WTC11 (cell line): ENCODE data around the gene RPP38. TPM values are rescaled to one million over a fixed set of nuclear protein-coding genes. Genes with fewer than 3 reads are reported as not detected.

Experiments
- ATAC-seq: fragments of 200-7000 bp; cut with Tn5 transposase; 2 replicates; pipeline ENCODE4 v1.10.0; 2021; ENCODE audit warnings: mild to moderate bottlenecking, moderate library complexity
- CTCF ChIA-PET: fragments of 300-600 bp; sonication (Branson Sonifier 250); formaldehyde crosslinking; loops from one replicate; lab custom pipeline; 2021; ENCODE audit warnings: antibody characterized with exemption; lab: Charles Lee
- POLR2A ChIA-PET: fragments of 350-600 bp; sonication (Branson Sonifier 250); formaldehyde crosslinking; loops from one replicate; lab custom pipeline; 2021; ENCODE audit warnings: antibody characterized with exemption; lab: Charles Lee
- DNase-seq: peaks from one replicate; pipeline ENCODE4 v3.0.0; 2021; ENCODE audit warnings: low spot score
- H3K27ac Mint-ChIP-seq: 2 replicates; pipeline ENCODE4 v1.8.0; 2021; ENCODE audit warnings: mixed read lengths
- H3K27me3 Mint-ChIP-seq: 2 replicates; pipeline ENCODE4 v1.8.0; 2021; ENCODE audit warnings: low read depth, mild to moderate bottlenecking, moderate library complexity, mixed read lengths
- H3K36me3 Mint-ChIP-seq: 2 replicates; pipeline ENCODE4 v1.8.0; 2021; ENCODE audit warnings: mixed read lengths
- H3K4me1 Mint-ChIP-seq: 2 replicates; pipeline ENCODE4 v1.8.0; 2022; ENCODE audit warnings: mixed read lengths
- H3K4me3 Mint-ChIP-seq: 2 replicates; pipeline ENCODE4 v1.8.0; 2021; ENCODE audit warnings: mild to moderate bottlenecking, moderate library complexity, mixed read lengths
- H3K9me3 Mint-ChIP-seq: 2 replicates; pipeline ENCODE4 v1.8.0; 2021; ENCODE audit warnings: mixed read lengths
- AFF4 ChIP-seq: sonication (generic); formaldehyde crosslinking; IDR thresholded peaks from 2 replicates; pipeline ENCODE4 v1.8.1; 2023; ENCODE audit warnings: mild to moderate bottlenecking, missing genetic modification reagents, borderline replicate concordance
- ARID4B ChIP-seq: sonication (generic); formaldehyde crosslinking; IDR thresholded peaks from 2 replicates; pipeline ENCODE4 v1.8.0; 2023; ENCODE audit warnings: missing genetic modification reagents, mild to moderate bottlenecking, borderline replicate concordance
- ATF6 ChIP-seq: sonication (generic); formaldehyde crosslinking; IDR thresholded peaks from 2 replicates; pipeline ENCODE4 v1.8.1; 2023; ENCODE audit warnings: mild to moderate bottlenecking, missing genetic modification reagents
- CREB1 ChIP-seq: sonication (generic); formaldehyde crosslinking; IDR thresholded peaks from 2 replicates; pipeline ENCODE4 v1.8.0; 2023; ENCODE audit warnings: mild to moderate bottlenecking, missing genetic modification reagents
- E2F5 ChIP-seq: sonication (generic); formaldehyde crosslinking; IDR thresholded peaks from 2 replicates; pipeline ENCODE4 v1.8.1; 2022; ENCODE audit warnings: mild to moderate bottlenecking, moderate library complexity, missing genetic modification reagents
- ESRRA ChIP-seq: sonication (generic); formaldehyde crosslinking; IDR thresholded peaks from 2 replicates; pipeline ENCODE4 v1.8.1; 2022; ENCODE audit warnings: mild to moderate bottlenecking, missing genetic modification reagents, borderline replicate concordance
- FOXJ3 ChIP-seq: sonication (generic); formaldehyde crosslinking; IDR thresholded peaks from 2 replicates; pipeline ENCODE4 v1.9.0; 2021; ENCODE audit warnings: missing genetic modification reagents, mild to moderate bottlenecking, borderline replicate concordance
- GRHL2 ChIP-seq: fragments of 250-450 bp; sonication (Bioruptor Pico); IDR thresholded peaks from 2 replicates; pipeline ENCODE4 v1.8.0; 2022; ENCODE audit warnings: mild to moderate bottlenecking, moderate library complexity; ENCODE audit not compliant: insufficient replicate concordance, severe bottlenecking
- HMGA2 ChIP-seq: fragments of 250-450 bp; sonication (Bioruptor Pico); IDR thresholded peaks from 2 replicates; pipeline ENCODE4 v1.4.0; 2021; ENCODE audit warnings: mild to moderate bottlenecking, moderate library complexity
- IRF2 ChIP-seq: sonication (generic); formaldehyde crosslinking; IDR thresholded peaks from 2 replicates; pipeline ENCODE4 v1.8.0; 2022; ENCODE audit warnings: low read depth, missing genetic modification reagents, borderline replicate concordance
- NFATC4 ChIP-seq: fragments of 250-450 bp; sonication (Bioruptor Pico); IDR thresholded peaks from 2 replicates; pipeline ENCODE4 v1.9.0; 2021; ENCODE audit warnings: mild to moderate bottlenecking
- NR2C2 ChIP-seq: sonication (generic); formaldehyde crosslinking; IDR thresholded peaks from 2 replicates; pipeline ENCODE4 v1.8.0; 2022; ENCODE audit warnings: mild to moderate bottlenecking, missing genetic modification reagents
- PRRX2 ChIP-seq: fragments of 250-450 bp; sonication (Bioruptor Pico); IDR thresholded peaks from 2 replicates; pipeline ENCODE4 v1.8.0; 2021; ENCODE audit warnings: mild to moderate bottlenecking
- SMAD4 ChIP-seq: sonication (generic); formaldehyde crosslinking; IDR thresholded peaks from 2 replicates; pipeline ENCODE4 v1.8.0; 2022; ENCODE audit warnings: mild to moderate bottlenecking, missing genetic modification reagents
- TCF7 ChIP-seq: sonication (generic); formaldehyde crosslinking; IDR thresholded peaks from 2 replicates; pipeline ENCODE4 v1.8.0; 2022; ENCODE audit warnings: mild to moderate bottlenecking, low read depth, missing genetic modification reagents, moderate library complexity
- ZNF219 ChIP-seq: sonication (generic); formaldehyde crosslinking; IDR thresholded peaks from 2 replicates; pipeline ENCODE4 v1.8.0; 2023; ENCODE audit warnings: missing genetic modification reagents, mild to moderate bottlenecking, borderline replicate concordance
- ZNF423 ChIP-seq: fragments of 250-450 bp; sonication (Bioruptor Pico); IDR thresholded peaks from 2 replicates; pipeline ENCODE4 v2.1.2; 2022; ENCODE audit warnings: mild to moderate bottlenecking, moderate library complexity
- total RNA-seq: library from RNA; stranded (reverse); gene quantifications from 3 replicates; pipeline ENCODE4 v1.2.3, GENCODE V29; 2021
- TF ChIP-seq, protein P1 (sequence below): sonication (generic); formaldehyde crosslinking; IDR thresholded peaks from 2 replicates; pipeline ENCODE4 v1.8.1; 2023; ENCODE audit warnings: mild to moderate bottlenecking, missing genetic modification reagents
- TF ChIP-seq, protein P2 (sequence below): sonication (generic); formaldehyde crosslinking; IDR thresholded peaks from 2 replicates; pipeline ENCODE4 v1.8.0; 2023; ENCODE audit warnings: mild to moderate bottlenecking, missing genetic modification reagents
- TF ChIP-seq, protein P3 (sequence below): sonication (generic); formaldehyde crosslinking; IDR thresholded peaks from 2 replicates; pipeline ENCODE4 v1.8.1; 2022; ENCODE audit warnings: low read depth, missing genetic modification reagents, borderline replicate concordance

Gene RPP38
- total RNA-seq, 1 experiment from 2014 or later: 20.9 TPM

DNA sequence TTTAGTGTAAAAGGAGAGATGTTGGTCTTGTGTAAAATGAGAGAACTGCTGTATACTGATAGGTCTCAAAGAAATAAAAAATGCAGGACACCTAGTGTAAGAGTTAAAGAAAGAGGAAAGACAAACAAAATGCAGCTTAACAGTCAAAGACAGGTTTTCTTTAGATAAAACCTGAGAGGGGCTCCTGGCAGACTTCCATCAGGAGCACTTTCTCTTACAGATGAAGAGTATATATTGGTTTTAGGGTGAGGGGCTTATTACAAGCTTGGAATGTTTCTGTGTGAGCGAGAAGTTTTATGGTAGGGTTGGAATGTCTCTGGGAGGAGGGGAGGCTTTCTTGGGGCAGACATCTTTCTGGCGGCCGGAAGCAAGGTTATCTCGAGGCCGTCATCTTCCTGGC lies 24.8 kb upstream of the RPP38 start (continued):
- TF ChIP-seq, protein P1, sequence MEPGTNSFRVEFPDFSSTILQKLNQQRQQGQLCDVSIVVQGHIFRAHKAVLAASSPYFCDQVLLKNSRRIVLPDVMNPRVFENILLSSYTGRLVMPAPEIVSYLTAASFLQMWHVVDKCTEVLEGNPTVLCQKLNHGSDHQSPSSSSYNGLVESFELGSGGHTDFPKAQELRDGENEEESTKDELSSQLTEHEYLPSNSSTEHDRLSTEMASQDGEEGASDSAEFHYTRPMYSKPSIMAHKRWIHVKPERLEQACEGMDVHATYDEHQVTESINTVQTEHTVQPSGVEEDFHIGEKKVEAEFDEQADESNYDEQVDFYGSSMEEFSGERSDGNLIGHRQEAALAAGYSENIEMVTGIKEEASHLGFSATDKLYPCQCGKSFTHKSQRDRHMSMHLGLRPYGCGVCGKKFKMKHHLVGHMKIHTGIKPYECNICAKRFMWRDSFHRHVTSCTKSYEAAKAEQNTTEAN (CRISPR knock-in tag): no peak
- no peak for TF ChIP-seq ARID4B (CRISPR knock-in tag)

DNA sequence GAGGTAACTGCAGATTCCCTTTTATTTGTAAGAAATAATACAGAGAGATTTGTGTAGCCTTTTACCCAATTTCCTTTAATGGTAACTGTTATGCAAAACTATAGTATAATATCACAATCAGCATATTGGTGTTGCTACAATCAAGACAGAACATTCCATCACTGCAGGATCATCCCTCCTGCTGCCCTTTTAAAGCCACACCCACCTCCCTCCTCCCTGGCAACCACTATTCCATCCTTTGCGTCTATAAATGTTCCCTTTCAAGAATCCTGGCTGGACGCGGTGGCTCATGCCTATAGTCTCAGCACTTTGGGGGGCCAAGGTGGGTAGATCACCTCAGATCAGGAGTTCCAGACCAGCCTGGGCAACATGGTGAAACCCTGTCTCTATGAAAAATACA lies 21.7 kb upstream of the RPP38 start:
- ChIA-PET CTCF (interaction anchor here (0.7 kb wide), 1 partner anchor 244 kb away, joined by 3 read pairs; no protein-coding TSS in a partner anchor), POLR2A (no interaction called here)
- TF ChIP-seq, protein P2, sequence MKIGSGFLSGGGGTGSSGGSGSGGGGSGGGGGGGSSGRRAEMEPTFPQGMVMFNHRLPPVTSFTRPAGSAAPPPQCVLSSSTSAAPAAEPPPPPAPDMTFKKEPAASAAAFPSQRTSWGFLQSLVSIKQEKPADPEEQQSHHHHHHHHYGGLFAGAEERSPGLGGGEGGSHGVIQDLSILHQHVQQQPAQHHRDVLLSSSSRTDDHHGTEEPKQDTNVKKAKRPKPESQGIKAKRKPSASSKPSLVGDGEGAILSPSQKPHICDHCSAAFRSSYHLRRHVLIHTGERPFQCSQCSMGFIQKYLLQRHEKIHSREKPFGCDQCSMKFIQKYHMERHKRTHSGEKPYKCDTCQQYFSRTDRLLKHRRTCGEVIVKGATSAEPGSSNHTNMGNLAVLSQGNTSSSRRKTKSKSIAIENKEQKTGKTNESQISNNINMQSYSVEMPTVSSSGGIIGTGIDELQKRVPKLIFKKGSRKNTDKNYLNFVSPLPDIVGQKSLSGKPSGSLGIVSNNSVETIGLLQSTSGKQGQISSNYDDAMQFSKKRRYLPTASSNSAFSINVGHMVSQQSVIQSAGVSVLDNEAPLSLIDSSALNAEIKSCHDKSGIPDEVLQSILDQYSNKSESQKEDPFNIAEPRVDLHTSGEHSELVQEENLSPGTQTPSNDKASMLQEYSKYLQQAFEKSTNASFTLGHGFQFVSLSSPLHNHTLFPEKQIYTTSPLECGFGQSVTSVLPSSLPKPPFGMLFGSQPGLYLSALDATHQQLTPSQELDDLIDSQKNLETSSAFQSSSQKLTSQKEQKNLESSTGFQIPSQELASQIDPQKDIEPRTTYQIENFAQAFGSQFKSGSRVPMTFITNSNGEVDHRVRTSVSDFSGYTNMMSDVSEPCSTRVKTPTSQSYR: no peak
- no peak for TF ChIP-seq E2F5 (CRISPR knock-in tag)
- no peak for TF ChIP-seq IRF2
- no peak for TF ChIP-seq NR2C2 (CRISPR knock-in tag)
- no peak for TF ChIP-seq SMAD4 (CRISPR knock-in tag)
- no peak for TF ChIP-seq AFF4 (CRISPR knock-in tag)
- no peak for TF ChIP-seq ZNF219 (CRISPR knock-in tag)
- no peak for TF ChIP-seq HMGA2
- TF ChIP-seq FOXJ3 (CRISPR knock-in tag): no peak
- TF ChIP-seq ESRRA (CRISPR knock-in tag): no peak
- TF ChIP-seq, protein P3, sequence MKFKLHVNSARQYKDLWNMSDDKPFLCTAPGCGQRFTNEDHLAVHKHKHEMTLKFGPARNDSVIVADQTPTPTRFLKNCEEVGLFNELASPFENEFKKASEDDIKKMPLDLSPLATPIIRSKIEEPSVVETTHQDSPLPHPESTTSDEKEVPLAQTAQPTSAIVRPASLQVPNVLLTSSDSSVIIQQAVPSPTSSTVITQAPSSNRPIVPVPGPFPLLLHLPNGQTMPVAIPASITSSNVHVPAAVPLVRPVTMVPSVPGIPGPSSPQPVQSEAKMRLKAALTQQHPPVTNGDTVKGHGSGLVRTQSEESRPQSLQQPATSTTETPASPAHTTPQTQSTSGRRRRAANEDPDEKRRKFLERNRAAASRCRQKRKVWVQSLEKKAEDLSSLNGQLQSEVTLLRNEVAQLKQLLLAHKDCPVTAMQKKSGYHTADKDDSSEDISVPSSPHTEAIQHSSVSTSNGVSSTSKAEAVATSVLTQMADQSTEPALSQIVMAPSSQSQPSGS (CRISPR knock-in tag): no peak
- no peak for TF ChIP-seq CREB1
- TF ChIP-seq ATF6 (CRISPR knock-in tag): no peak
- no peak for TF ChIP-seq GRHL2 (CRISPR knock-in tag)
- TF ChIP-seq NFATC4: no peak
- TF ChIP-seq PRRX2 (CRISPR knock-in tag): no peak
- TF ChIP-seq TCF7 (CRISPR knock-in tag): no peak
- no peak for TF ChIP-seq ZNF423

More for the DNA sequence above, 21.7 kb upstream of the RPP38 start:
- H3K4me3 Mint-ChIP-seq: no peak overlapping the region
- H3K4me1 Mint-ChIP-seq: no peaks in the 10 kb centered on the region
- DNase-seq (no peak), ATAC-seq (no peak)
- H3K27me3 Mint-ChIP-seq: peaks cover 12% of the 10 kb centered on the region; the same call in 1 of the 2 replicates
- peaks cover 21% of the 10 kb centered on the region for H3K9me3 Mint-ChIP-seq
- H3K36me3 Mint-ChIP-seq: peaks cover 24% of the 10 kb centered on the region
- no peak overlapping the region for H3K27ac Mint-ChIP-seq
